Sigmoid colon (tissue), 7 donors: ENCODE data around the gene THAP11. TPM values are rescaled to one million over a fixed set of nuclear protein-coding genes. Genes with fewer than 3 reads are reported as not detected.

Experiments
- DNase-seq: peaks from one replicate; pipeline ENCODE4 v3.0.0-alpha.2; 2019
- H3K27ac ChIP-seq, 4 donors: fragments of 200-600 bp; sonication (generic); one replicate each; pipeline ENCODE4 v1.5.1; 2016 to 2019; ENCODE audit warnings: mild to moderate bottlenecking in 1 of 4
- H3K27me3 ChIP-seq, 3 donors: fragments of 200-600 bp; sonication (generic); one replicate each; pipeline ENCODE4 v1.5.1; 2019; ENCODE audit warnings: mild to moderate bottlenecking in 1 of 3
- H3K36me3 ChIP-seq, 4 donors: fragments of 200-600 bp; sonication (generic); one replicate each; pipeline ENCODE4 v1.5.1; 2016 to 2019
- H3K4me1 ChIP-seq, 4 donors: fragments of 200-600 bp; sonication (generic); one replicate each; pipeline ENCODE4 v1.5.1; 2017 to 2019
- H3K4me3 ChIP-seq, 4 donors: fragments of 200-600 bp; sonication (generic); one replicate each; pipeline ENCODE4 v1.5.1; 2017 to 2019; ENCODE audit warnings: mild to moderate bottlenecking in 2 of 4, moderate library complexity in 1 of 4
- H3K9me3 ChIP-seq, 4 donors: fragments of 200-600 bp in 3 of 4; sonication (generic) in 3 of 4; one replicate each; pipeline versions ENCODE4 v1.5.1 to v1.6.1; 2013 to 2019
- CTCF ChIP-seq, 4 experiments: fragments of 450-650 bp in 3 of 4; fragments of 200-600 bp in 1 of 4; IDR thresholded peaks; one replicate each; pipeline ENCODE4 v1.5.1; 2016 to 2019; ENCODE audit warnings: antibody characterized with exemption in 4 of 4, mild to moderate bottlenecking in 3 of 4, moderate library complexity in 2 of 4
- EP300 ChIP-seq, 4 donors: sonication (generic); formaldehyde crosslinking; IDR thresholded peaks; one replicate each; pipeline ENCODE4 v1.6.1; 2017; ENCODE audit warnings: antibody characterized with exemption in 4 of 4
- POLR2A ChIP-seq, 2 donors: fragments of 450-650 bp; IDR thresholded peaks; one replicate each; pipeline ENCODE4 v1.6.1; 2016; ENCODE audit warnings: antibody characterized with exemption in 2 of 2, mild to moderate bottlenecking in 2 of 2, moderate library complexity in 2 of 2
- POLR2AphosphoS5 ChIP-seq, 4 donors: sonication (generic); formaldehyde crosslinking; IDR thresholded peaks; one replicate each; pipeline ENCODE4 v1.6.1; 2017; ENCODE audit warnings: antibody characterized with exemption in 4 of 4
- WGBS, 2 donors: extraction: QIAGEN DNeasy Blood & Tissue Kit; methylation state at CpG; one replicate each; pipeline ENCODE4 v1.1.7; 2013; 5-methylcytosine and 5-hydroxymethylcytosine counted together
- intact Hi-C: fragments of 100-400 bp; cut with DNase I; formaldehyde crosslinking; loops from one replicate; pipeline ENCODE4 v1.15.1; 2023
- polyA plus RNA-seq, 3 donors: library from polyadenylated mRNA; stranded (reverse); fragments of 200-250 nt; gene quantifications; one replicate each; pipeline ENCODE4 v1.2.3, GENCODE V29; 2013
- total RNA-seq, 4 donors: library from RNA; depleted of rRNA; stranded (reverse); fragments of >200 nt; gene quantifications; one replicate each; pipeline ENCODE4 v1.1.0, GENCODE V29; 2016
- donor health status: healthy with polysubstance abuse.
- donor health status: Bipolar disorder and iron deficiency.
- donor health status: healthy.

THAP11 gene
- total and polyA plus RNA-seq, 7 donors = 16.2 to 85.6 (median 63.9) TPM

- Histone ChIP-seq H3K9me3 (no peaks in the 10 kb centered on the region), H3K4me1 (peaks cover 0 to 38% (median 33%) of the 10 kb centered on the region in 4 donors), H3K27ac (peak overlapping the region; percentile 81 to 92 (median 86)), H3K27me3 (no peaks in the 10 kb centered on the region), H3K4me3 (peak overlapping the region in 3 of 4 donors; percentile 80 to 98 (median 89)), H3K36me3 (peaks cover 4 to 61% (median 21%) of the 10 kb centered on the region in 4 donors)
- TF ChIP-seq POLR2A (IDR thresholded peaks at IDR 0.05) = no peak
- no peak for TF ChIP-seq CTCF (IDR thresholded peaks at IDR 0.05)
- no peak for TF ChIP-seq POLR2AphosphoS5 (IDR thresholded peaks at IDR 0.05)
- no peak for TF ChIP-seq EP300 (IDR thresholded peaks at IDR 0.05)
- intact Hi-C loops = no loop called here
- no peak for DNase-seq
- 61 to 65% methylated on average over 2 of the region's 2 CpGs for WGBS, 2 donors
These were observed 30.1 kb downstream of the THAP11 start for GRCh38 chr16:67872131-67872630.

- Histone ChIP-seq H3K4me3 (peak within 1 kb of the TSS; percentile 68 to 98 (median 84)), H3K27ac (peak within 1 kb of the TSS; percentile 81 to 92 (median 86)), H3K9me3 (no peaks in the 10 kb centered on the region), H3K27me3 (no peaks in the 10 kb centered on the region), H3K4me1 (peaks cover 0 to 38% (median 33%) of the 10 kb centered on the region in 4 donors), H3K36me3 (peaks cover 10 to 61% (median 25%) of the 10 kb centered on the region in 4 donors)
- TF ChIP-seq EP300 (IDR thresholded peaks at IDR 0.05) = no peak
- TF ChIP-seq POLR2A (IDR thresholded peaks at IDR 0.05) = peak; percentile 30 to 60
- TF ChIP-seq POLR2AphosphoS5 (IDR thresholded peaks at IDR 0.05) = peak; percentile 68 to 93 (median 84)
- no peak for TF ChIP-seq CTCF (IDR thresholded peaks at IDR 0.05)
- WGBS, 2 donors = 1 to 2% methylated on average over 72 of the region's 72 CpGs
- DNase-seq = peak; percentile 92
- intact Hi-C loops = no loop called here
These were observed 30.7 kb downstream of the THAP11 start, which contains the start of gene EDC4 for GRCh38 chr16:67872631-67873434. TSS of gene EDC4 (plus strand) at chr16:67873052. CDS start at chr16:67873262, 210 bp downstream.

GRCh38 chr16:67873435-67874370, 31.6 kb downstream of the THAP11 start:
- 4 to 12% methylated on average over 23 of the region's 23 CpGs for WGBS, 2 donors
- H3K9me3 ChIP-seq = no peaks in the 10 kb centered on the region
- H3K4me3 ChIP-seq = peak overlapping the region; percentile 68 to 98 (median 84)
- H3K27ac ChIP-seq = peak overlapping the region; percentile 81 to 92 (median 86)
- DNase-seq = no peak
- H3K27me3 ChIP-seq = no peaks in the 10 kb centered on the region
- H3K4me1 ChIP-seq = peaks cover 0 to 38% (median 33%) of the 10 kb centered on the region in 4 donors
- intact Hi-C loops = no loop called here
- H3K36me3 ChIP-seq = peaks cover 19 to 61% (median 27%) of the 10 kb centered on the region in 4 donors
- TF ChIP-seq CTCF (IDR thresholded peaks at IDR 0.05) (no peak), POLR2AphosphoS5 (IDR thresholded peaks at IDR 0.05) (no peak), EP300 (IDR thresholded peaks at IDR 0.05) (no peak), POLR2A (IDR thresholded peaks at IDR 0.05) (no peak)

- intact Hi-C loops = no loop called here
- Histone ChIP-seq H3K27me3 (no peaks in the 10 kb centered on the region), H3K36me3 (peaks cover 26 to 61% (median 33%) of the 10 kb centered on the region in 4 donors), H3K9me3 (no peaks in the 10 kb centered on the region), H3K4me1 (peaks cover 0 to 38% (median 33%) of the 10 kb centered on the region in 4 donors), H3K27ac (no peak overlapping the region), H3K4me3 (peak overlapping the region in 2 of 4 donors; percentile 80 to 89)
- no peak for DNase-seq
- WGBS, 2 donors = 40 to 76% methylated on average over 3 of the region's 3 CpGs
- TF ChIP-seq EP300 (IDR thresholded peaks at IDR 0.05) (no peak), POLR2A (IDR thresholded peaks at IDR 0.05) (no peak), CTCF (IDR thresholded peaks at IDR 0.05) (no peak), POLR2AphosphoS5 (IDR thresholded peaks at IDR 0.05) (no peak)
These were observed 32.3 kb downstream of the THAP11 start for GRCh38 chr16:67874372-67874771.
